ENCODE data around the gene SPX. TPM values are rescaled to one million over a fixed set of nuclear protein-coding genes. Genes with fewer than 3 reads are reported as not detected.
A peak's percentile ranks its signal among the peaks of the same experiment; 100 is the strongest.

Gene SPX, protein sequence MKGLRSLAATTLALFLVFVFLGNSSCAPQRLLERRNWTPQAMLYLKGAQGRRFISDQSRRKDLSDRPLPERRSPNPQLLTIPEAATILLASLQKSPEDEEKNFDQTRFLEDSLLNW
- polyA plus RNA-seq (2013, experiment 1 of 2) = 0.31 TPM
- polyA plus RNA-seq (2013, experiment 2 of 2) = 0.31 TPM

DNA sequence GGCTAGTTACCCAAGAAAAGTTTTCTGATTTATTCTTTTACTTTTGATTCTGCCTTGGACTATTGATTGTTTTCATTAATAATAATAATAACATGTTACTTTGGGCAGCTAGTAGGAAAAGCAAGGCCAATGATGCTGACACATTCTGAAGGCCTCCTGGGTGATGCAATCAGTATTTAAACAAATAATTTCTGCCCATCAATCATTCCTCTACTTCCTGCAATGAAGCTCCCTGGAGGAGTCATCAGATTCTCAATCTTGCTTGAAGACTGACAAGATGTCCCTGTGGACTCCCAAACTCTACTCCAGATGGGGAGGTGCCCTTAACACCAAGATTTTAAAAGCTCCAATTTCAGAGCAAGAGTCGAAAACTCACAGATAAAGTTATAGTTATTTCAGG, at the start of gene SPX:
SPX (plus strand) TSS at position 244 of the 400 bp plus-strand sequence. CDS start 177 bp downstream, outside the sequence.
- Histone ChIP-seq H2AK5ac (ENCODE audit: low read length) (no peak within 1 kb of the TSS), H3K18ac (ENCODE audit: low read length) (no peak within 1 kb of the TSS), H2BK15ac (replicated peaks; ENCODE audit: low read depth) (no peak within 1 kb of the TSS), H3K79me1 (ENCODE audit: low read length) (no peaks in the 10 kb centered on the region), H3K4me2 (ENCODE audit: low read length) (peak within 1 kb of the TSS; percentile 33), H3K79me2 (ENCODE audit: control insufficient read depth, insufficient read depth, low read length) (no peaks in the 10 kb centered on the region), H3K9ac (ENCODE audit: low read length) (no peak within 1 kb of the TSS), H3K27ac (ENCODE audit: low read depth, low read length) (no peak within 1 kb of the TSS), H4K5ac (ENCODE audit: low read length) (no peak within 1 kb of the TSS), H2BK5ac (ENCODE audit: low read length) (no peak within 1 kb of the TSS), H3K4me1 (ENCODE audit: control insufficient read depth, low read depth, low read length) (no peaks in the 10 kb centered on the region), H3K4me3 (ENCODE audit: low read length) (no peak within 1 kb of the TSS), H3K36me3 (ENCODE audit: control insufficient read depth, insufficient read depth, low read length) (no peaks in the 10 kb centered on the region), H3K27me3 (ENCODE audit: insufficient read depth, low read length, poor library complexity) (peaks cover 4% of the 10 kb centered on the region), H4K8ac (ENCODE audit: low read depth, low read length) (no peak within 1 kb of the TSS), H3K56ac (ENCODE audit: low read length) (no peak within 1 kb of the TSS), H3K23ac (ENCODE audit: low read length) (no peak within 1 kb of the TSS), H2BK120ac (ENCODE audit: low read depth, low read length) (no peak within 1 kb of the TSS), H3K4ac (ENCODE audit: low read depth, low read length) (no peak within 1 kb of the TSS)
- WGBS (ENCODE audit: extremely low coverage, insufficient coverage, low lambda C conversion rate) = no CpG with 5 or more reads among the region's 1 CpG
- DNase-seq = no peak

DNA sequence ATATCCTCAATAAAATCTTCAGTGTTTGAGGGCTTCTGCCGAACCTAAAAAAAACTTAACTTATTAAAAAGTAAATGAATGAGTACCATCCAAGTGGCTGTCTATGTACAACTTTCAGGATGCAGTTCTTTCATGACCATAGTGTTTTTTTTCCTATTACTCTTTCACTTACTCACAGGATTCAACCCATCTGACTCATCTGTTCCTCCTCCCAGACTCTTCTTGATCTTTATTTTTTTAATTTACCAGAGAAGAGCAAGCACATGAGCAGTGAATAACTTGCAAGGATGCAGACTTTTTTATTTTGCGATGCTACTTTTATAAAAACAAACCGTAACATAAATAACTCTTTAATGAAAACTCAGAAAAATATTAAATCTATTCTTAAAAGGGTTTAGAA, 49.1 kb upstream of the SPX start:
- Histone ChIP-seq H3K79me2 (ENCODE audit: control insufficient read depth, insufficient read depth, low read length) (no peaks in the 10 kb centered on the region), H3K79me1 (ENCODE audit: low read length) (no peaks in the 10 kb centered on the region), H2BK120ac (ENCODE audit: low read depth, low read length) (no peak overlapping the region), H4K5ac (ENCODE audit: low read length) (no peak overlapping the region), H3K4me2 (ENCODE audit: low read length) (no peak overlapping the region), H3K23ac (ENCODE audit: low read length) (no peak overlapping the region), H3K4me1 (ENCODE audit: control insufficient read depth, low read depth, low read length) (no peaks in the 10 kb centered on the region), H3K4ac (ENCODE audit: low read depth, low read length) (no peak overlapping the region), H2BK5ac (ENCODE audit: low read length) (no peak overlapping the region), H2AK5ac (ENCODE audit: low read length) (no peak overlapping the region), H3K4me3 (ENCODE audit: low read length) (no peak overlapping the region), H3K27ac (ENCODE audit: low read depth, low read length) (no peak overlapping the region), H4K8ac (ENCODE audit: low read depth, low read length) (no peak overlapping the region), H3K27me3 (ENCODE audit: insufficient read depth, low read length, poor library complexity) (no peaks in the 10 kb centered on the region), H3K9ac (ENCODE audit: low read length) (no peak overlapping the region), H3K36me3 (ENCODE audit: control insufficient read depth, insufficient read depth, low read length) (peaks cover 1% of the 10 kb centered on the region), H2BK15ac (replicated peaks; ENCODE audit: low read depth) (no peak overlapping the region), H3K18ac (ENCODE audit: low read length) (no peak overlapping the region), H3K56ac (ENCODE audit: low read length) (no peak overlapping the region)
- 100% methylated on average over 2 of the region's 3 CpGs for WGBS (ENCODE audit: extremely low coverage, insufficient coverage, low lambda C conversion rate)
- no peak for DNase-seq

DNA sequence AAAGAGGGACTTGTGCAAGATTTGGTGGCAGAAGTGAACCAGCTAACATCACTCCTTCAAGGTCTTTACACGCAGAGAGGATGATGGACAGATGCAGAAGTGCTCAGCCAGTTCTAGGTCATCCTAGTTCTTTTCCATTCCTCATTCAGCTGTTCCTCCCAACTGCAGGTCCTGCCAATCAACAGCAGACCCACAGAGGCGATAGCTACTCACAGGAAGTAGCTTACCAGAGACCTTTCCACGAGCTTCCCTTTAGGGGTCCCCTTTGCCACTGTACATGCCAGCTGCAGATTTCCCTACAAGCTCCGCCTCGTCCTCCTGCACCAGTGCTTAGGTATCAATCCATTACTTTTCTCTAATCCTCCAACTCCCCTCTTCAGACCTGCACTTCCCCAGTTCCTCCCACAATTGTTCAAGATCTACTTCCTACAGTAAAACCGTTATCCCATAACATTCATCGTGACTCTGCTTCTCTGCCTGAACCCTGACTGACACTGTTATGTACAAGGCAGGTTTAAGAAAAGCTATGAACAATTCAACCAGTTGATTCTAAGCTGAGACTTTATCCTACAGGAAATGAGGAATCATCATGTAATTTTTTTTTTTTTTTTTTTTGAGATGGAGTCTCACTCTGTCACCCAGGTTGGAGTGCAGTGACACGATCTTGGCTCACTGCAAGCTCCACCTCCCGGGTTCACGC, 47.2 kb upstream of the SPX start:
- H4K5ac ChIP-seq (ENCODE audit: low read length) = no peak overlapping the region
- no peak overlapping the region for H3K4ac ChIP-seq (ENCODE audit: low read depth, low read length)
- no peak overlapping the region for H3K27ac ChIP-seq (ENCODE audit: low read depth, low read length)
- no peaks in the 10 kb centered on the region for H3K79me2 ChIP-seq (ENCODE audit: control insufficient read depth, insufficient read depth, low read length)
- H3K4me3 ChIP-seq (ENCODE audit: low read length) = no peak overlapping the region
- H3K4me2 ChIP-seq (ENCODE audit: low read length) = no peak overlapping the region
- no peak overlapping the region for H3K23ac ChIP-seq (ENCODE audit: low read length)
- no CpG with 5 or more reads among the region's 10 CpGs for WGBS (ENCODE audit: extremely low coverage, insufficient coverage, low lambda C conversion rate)
- H3K9ac ChIP-seq (ENCODE audit: low read length) = no peak overlapping the region
- H3K36me3 ChIP-seq (ENCODE audit: control insufficient read depth, insufficient read depth, low read length) = no peaks in the 10 kb centered on the region
- H3K18ac ChIP-seq (ENCODE audit: low read length) = no peak overlapping the region
- H3K27me3 ChIP-seq (ENCODE audit: insufficient read depth, low read length, poor library complexity) = no peaks in the 10 kb centered on the region
- no peak overlapping the region for H2BK15ac ChIP-seq (replicated peaks; ENCODE audit: low read depth)
- DNase-seq = no peak
- no peak overlapping the region for H2BK120ac ChIP-seq (ENCODE audit: low read depth, low read length)
- no peak overlapping the region for H2AK5ac ChIP-seq (ENCODE audit: low read length)
- H3K79me1 ChIP-seq (ENCODE audit: low read length) = no peaks in the 10 kb centered on the region
- H4K8ac ChIP-seq (ENCODE audit: low read depth, low read length) = no peak overlapping the region
- no peak overlapping the region for H2BK5ac ChIP-seq (ENCODE audit: low read length)
- H3K56ac ChIP-seq (ENCODE audit: low read length) = no peak overlapping the region
- H3K4me1 ChIP-seq (ENCODE audit: control insufficient read depth, low read depth, low read length) = no peaks in the 10 kb centered on the region

DNA sequence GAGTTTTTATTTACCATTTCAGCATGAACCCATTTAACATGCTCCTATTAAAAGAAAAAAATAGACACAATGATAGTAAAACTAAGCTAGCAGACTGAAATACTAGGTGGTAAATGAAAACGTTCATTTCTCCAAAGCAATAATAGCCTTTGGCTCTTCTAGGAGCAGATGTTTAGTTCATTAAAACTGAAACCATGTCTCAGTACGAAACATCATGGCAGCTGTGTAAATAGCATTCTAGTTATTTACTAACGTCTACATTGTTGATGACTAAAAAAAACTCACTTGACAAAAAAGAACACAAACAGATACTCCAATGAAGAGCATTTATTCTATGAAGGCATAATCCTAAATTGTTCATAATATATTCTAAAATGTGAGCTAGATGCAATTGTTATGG, 42.6 kb upstream of the SPX start:
- H3K18ac ChIP-seq (ENCODE audit: low read length) = no peak overlapping the region

DNA sequence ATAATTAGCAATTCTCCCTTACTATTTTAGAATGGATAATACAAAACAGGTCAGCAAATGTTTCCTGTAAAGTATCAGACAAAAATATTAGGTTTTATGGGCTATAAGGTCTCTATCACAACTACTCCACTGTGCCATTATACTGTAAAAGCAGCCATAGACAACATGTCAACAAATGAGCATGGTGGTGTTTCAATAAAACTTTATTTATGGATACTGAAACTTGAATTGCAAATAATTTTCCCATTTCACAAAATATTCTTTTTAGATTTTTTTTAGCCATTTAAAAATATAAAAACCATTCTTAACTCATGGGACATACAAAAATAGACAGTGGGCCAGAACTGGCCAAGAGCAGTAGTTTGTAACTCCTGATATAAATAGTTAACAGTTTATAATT, 40.1 kb upstream of the SPX start:
- Histone ChIP-seq H3K79me1 (ENCODE audit: low read length) (no peaks in the 10 kb centered on the region), H3K56ac (ENCODE audit: low read length) (no peak overlapping the region), H2BK5ac (ENCODE audit: low read length) (no peak overlapping the region), H3K36me3 (ENCODE audit: control insufficient read depth, insufficient read depth, low read length) (no peaks in the 10 kb centered on the region), H3K4ac (ENCODE audit: low read depth, low read length) (no peak overlapping the region), H3K79me2 (ENCODE audit: control insufficient read depth, insufficient read depth, low read length) (no peaks in the 10 kb centered on the region), H4K8ac (ENCODE audit: low read depth, low read length) (no peak overlapping the region), H2AK5ac (ENCODE audit: low read length) (no peak overlapping the region), H2BK15ac (replicated peaks; ENCODE audit: low read depth) (no peak overlapping the region), H2BK120ac (ENCODE audit: low read depth, low read length) (no peak overlapping the region), H4K5ac (ENCODE audit: low read length) (no peak overlapping the region), H3K4me1 (ENCODE audit: control insufficient read depth, low read depth, low read length) (no peaks in the 10 kb centered on the region), H3K23ac (ENCODE audit: low read length) (no peak overlapping the region), H3K9ac (ENCODE audit: low read length) (no peak overlapping the region), H3K27ac (ENCODE audit: low read depth, low read length) (no peak overlapping the region), H3K18ac (ENCODE audit: low read length) (no peak overlapping the region), H3K4me3 (ENCODE audit: low read length) (no peak overlapping the region), H3K27me3 (ENCODE audit: insufficient read depth, low read length, poor library complexity) (no peaks in the 10 kb centered on the region), H3K4me2 (ENCODE audit: low read length) (no peak overlapping the region)
- no peak for DNase-seq

More for the DNA sequence above, 42.6 kb upstream of the SPX start:
- Histone ChIP-seq H3K9ac (ENCODE audit: low read length) (no peak overlapping the region), H2BK120ac (ENCODE audit: low read depth, low read length) (no peak overlapping the region), H3K27ac (ENCODE audit: low read depth, low read length) (no peak overlapping the region), H3K79me1 (ENCODE audit: low read length) (no peaks in the 10 kb centered on the region), H2BK15ac (replicated peaks; ENCODE audit: low read depth) (no peak overlapping the region), H3K4me1 (ENCODE audit: control insufficient read depth, low read depth, low read length) (no peaks in the 10 kb centered on the region), H3K36me3 (ENCODE audit: control insufficient read depth, insufficient read depth, low read length) (no peaks in the 10 kb centered on the region), H3K56ac (ENCODE audit: low read length) (no peak overlapping the region), H3K4ac (ENCODE audit: low read depth, low read length) (no peak overlapping the region), H3K4me3 (ENCODE audit: low read length) (no peak overlapping the region), H2AK5ac (ENCODE audit: low read length) (no peak overlapping the region), H3K23ac (ENCODE audit: low read length) (no peak overlapping the region), H4K5ac (ENCODE audit: low read length) (no peak overlapping the region), H3K79me2 (ENCODE audit: control insufficient read depth, insufficient read depth, low read length) (no peaks in the 10 kb centered on the region), H3K27me3 (ENCODE audit: insufficient read depth, low read length, poor library complexity) (no peaks in the 10 kb centered on the region), H3K4me2 (ENCODE audit: low read length) (no peak overlapping the region), H4K8ac (ENCODE audit: low read depth, low read length) (no peak overlapping the region), H2BK5ac (ENCODE audit: low read length) (no peak overlapping the region)
- no CpG with 5 or more reads among the region's 3 CpGs for WGBS (ENCODE audit: extremely low coverage, insufficient coverage, low lambda C conversion rate)
- DNase-seq = no peak

DNA sequence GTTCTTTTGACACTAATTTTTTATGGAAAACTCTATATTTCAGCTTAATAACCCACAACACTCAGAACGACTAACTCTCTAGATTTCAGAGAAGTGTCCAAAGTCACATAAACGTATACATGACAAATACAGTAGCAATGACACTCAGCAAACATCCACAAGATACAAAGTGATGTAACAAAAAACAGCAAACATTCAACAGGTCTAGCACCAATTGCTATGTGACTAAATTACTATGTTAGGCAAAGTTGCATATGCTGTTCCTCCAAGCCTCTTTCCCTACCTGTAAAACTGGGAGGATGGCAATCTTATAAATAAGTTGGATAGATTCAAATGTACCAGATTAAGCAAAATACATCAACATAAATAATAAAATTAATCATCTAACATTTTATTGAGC, 26.3 kb upstream of the SPX start:
- no peak for DNase-seq
- Histone ChIP-seq H3K4ac (ENCODE audit: low read depth, low read length) (no peak overlapping the region), H4K8ac (ENCODE audit: low read depth, low read length) (no peak overlapping the region), H2AK5ac (ENCODE audit: low read length) (no peak overlapping the region), H3K4me3 (ENCODE audit: low read length) (no peak overlapping the region), H3K18ac (ENCODE audit: low read length) (no peak overlapping the region), H3K56ac (ENCODE audit: low read length) (no peak overlapping the region), H2BK5ac (ENCODE audit: low read length) (no peak overlapping the region), H4K5ac (ENCODE audit: low read length) (no peak overlapping the region), H3K27me3 (ENCODE audit: insufficient read depth, low read length, poor library complexity) (no peaks in the 10 kb centered on the region), H3K36me3 (ENCODE audit: control insufficient read depth, insufficient read depth, low read length) (peaks cover 1% of the 10 kb centered on the region), H2BK15ac (replicated peaks; ENCODE audit: low read depth) (no peak overlapping the region), H3K4me2 (ENCODE audit: low read length) (no peak overlapping the region), H3K4me1 (ENCODE audit: control insufficient read depth, low read depth, low read length) (peaks cover 2% of the 10 kb centered on the region), H3K27ac (ENCODE audit: low read depth, low read length) (no peak overlapping the region), H3K9ac (ENCODE audit: low read length) (peak overlapping the region; percentile 32), H2BK120ac (ENCODE audit: low read depth, low read length) (no peak overlapping the region), H3K23ac (ENCODE audit: low read length) (no peak overlapping the region), H3K79me1 (ENCODE audit: low read length) (peaks cover 9% of the 10 kb centered on the region), H3K79me2 (ENCODE audit: control insufficient read depth, insufficient read depth, low read length) (peaks cover 26% of the 10 kb centered on the region)
- WGBS (ENCODE audit: extremely low coverage, insufficient coverage, low lambda C conversion rate) = no CpG with 5 or more reads among the region's 2 CpGs
